IMR-90 (cell line): ENCODE results near the gene KATNB1.

ENCODE experiments used
- BHLHE40 ChIP-seq: fragments of 150-350 bp; IDR thresholded peaks from 2 replicates; pipeline ENCODE4 v1.6.1; 2016; ENCODE audit warnings: mild to moderate bottlenecking, low read depth, low read length
- CTCF ChIP-seq: conservative IDR thresholded peaks from 2 replicates; pipeline ENCODE4 v1.5.1; 2012; ENCODE audit warnings: mild to moderate bottlenecking, low read depth, low read length, improper control_type of control experiment
- ELK1 ChIP-seq: fragments of 150-350 bp; IDR thresholded peaks from 2 replicates; pipeline ENCODE4 v1.6.1; 2016; ENCODE audit warnings: low read depth, mild to moderate bottlenecking, low read length, moderate library complexity, borderline replicate concordance
- FOS ChIP-seq: fragments of 150-350 bp; IDR thresholded peaks from 2 replicates; pipeline ENCODE4 v1.6.1; 2016; ENCODE audit warnings: low read depth, low read length
- MAFK ChIP-seq: IDR thresholded peaks from 2 replicates; pipeline ENCODE4 v1.6.1; 2012; ENCODE audit warnings: low read depth, low read length, improper control_type of control experiment
- MXI1 ChIP-seq: IDR thresholded peaks from 2 replicates; pipeline ENCODE4 v1.6.1; 2012; ENCODE audit warnings: low read depth, mild to moderate bottlenecking, low read length, moderate library complexity, borderline replicate concordance
- POLR2A ChIP-seq: IDR thresholded peaks from 2 replicates; pipeline ENCODE4 v1.6.1; 2012; ENCODE audit warnings: mild to moderate bottlenecking, low read depth, low read length
- RAD21 ChIP-seq: IDR thresholded peaks from 2 replicates; pipeline ENCODE4 v1.6.1; 2012; ENCODE audit warnings: low read length, improper control_type of control experiment
- RFX5 ChIP-seq: IDR thresholded peaks from 2 replicates; pipeline ENCODE4 v1.8.0; 2012; ENCODE audit warnings: low read depth, mild to moderate bottlenecking, low read length, moderate library complexity
- SMC3 ChIP-seq: fragments of 150-350 bp; IDR thresholded peaks from 2 replicates; pipeline ENCODE4 v1.6.1; 2016; ENCODE audit warnings: low read depth, mild to moderate bottlenecking, antibody characterized with exemption, low read length, moderate library complexity
- TF ChIP-seq, protein P1 (sequence below): fragments of 150-350 bp; IDR thresholded peaks from 2 replicates; pipeline ENCODE4 v1.6.1; 2017; ENCODE audit warnings: mild to moderate bottlenecking, antibody characterized with exemption, low read length, low read depth

- TF ChIP-seq CTCF (no peak), FOS (peak; percentile 91), RAD21 (no peak), ELK1 (no peak), POLR2A (no peak), BHLHE40 (peak; percentile 90), SMC3 (no peak), RFX5 (no peak), MXI1 (peak; percentile 74; the same call in 1 of the 2 replicates), MAFK (no peak)
- TF ChIP-seq, protein P1, sequence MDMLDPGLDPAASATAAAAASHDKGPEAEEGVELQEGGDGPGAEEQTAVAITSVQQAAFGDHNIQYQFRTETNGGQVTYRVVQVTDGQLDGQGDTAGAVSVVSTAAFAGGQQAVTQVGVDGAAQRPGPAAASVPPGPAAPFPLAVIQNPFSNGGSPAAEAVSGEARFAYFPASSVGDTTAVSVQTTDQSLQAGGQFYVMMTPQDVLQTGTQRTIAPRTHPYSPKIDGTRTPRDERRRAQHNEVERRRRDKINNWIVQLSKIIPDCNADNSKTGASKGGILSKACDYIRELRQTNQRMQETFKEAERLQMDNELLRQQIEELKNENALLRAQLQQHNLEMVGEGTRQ, result peak; percentile 87
Observed at GRCh38 chr16:57764341-57765159, 29.0 kb downstream of the KATNB1 start.
